HG03196 (cell line): Measurements from ENCODE around the gene TPCN2.
"Not testable (repeated sequence)": the region's sequence is repeated elsewhere in the genome, so short reads cannot be mapped to it uniquely, and the experiment has no call there.

Experiments
- ATAC-seq: cut with Tn5 transposase; IDR thresholded peaks from one replicate; pipeline ENCODE4 v1.9.1; 2021; ENCODE audit not compliant: unreplicated experiment

TPCN2 gene

GRCh38 chr11:69073469-69073868, 24.7 kb downstream of the TPCN2 start:
- ATAC-seq: no peak

GRCh38 chr11:69074375-69075140, 25.8 kb downstream of the TPCN2 start:
- ATAC-seq: no peak

- ATAC-seq: no peak
Measured at GRCh38 chr11:69075421-69076128, 26.8 kb downstream of the TPCN2 start.

GRCh38 chr11:69076129-69076791, 27.5 kb downstream of the TPCN2 start:
- no peak for ATAC-seq

- not testable (repeated sequence) for ATAC-seq
Measured at GRCh38 chr11:69076977-69077376, 28.2 kb downstream of the TPCN2 start.

- ATAC-seq: no peak
Measured at GRCh38 chr11:69078508-69078907, 29.8 kb downstream of the TPCN2 start.

GRCh38 chr11:69078930-69079605, 30.3 kb downstream of the TPCN2 start:
- no peak for ATAC-seq

GRCh38 chr11:69079661-69080256, 31.0 kb downstream of the TPCN2 start:
- no peak for ATAC-seq

GRCh38 chr11:69080257-69080995, 31.7 kb downstream of the TPCN2 start:
- no peak for ATAC-seq

GRCh38 chr11:69081180-69081579, 32.4 kb downstream of the TPCN2 start:
- ATAC-seq: no peak

- ATAC-seq: no peak
Measured at GRCh38 chr11:69083531-69084247, 35.0 kb downstream of the TPCN2 start.

- ATAC-seq: no peak
Measured at GRCh38 chr11:69084371-69084770, 35.6 kb downstream of the TPCN2 start.

- ATAC-seq: no peak
Measured at GRCh38 chr11:69085490-69086095, 36.9 kb downstream of the TPCN2 start.

GRCh38 chr11:69086152-69087132, 37.7 kb downstream of the TPCN2 start:
- ATAC-seq: no peak

- ATAC-seq: no peak
Measured at GRCh38 chr11:69087133-69087524, 38.4 kb downstream of the TPCN2 start.

GRCh38 chr11:69087811-69088210, 39.1 kb downstream of the TPCN2 start:
- no peak for ATAC-seq

- no peak for ATAC-seq
Measured at GRCh38 chr11:69088676-69089146, 40.0 kb downstream of the TPCN2 start.

GRCh38 chr11:69089258-69089657, 40.5 kb downstream of the TPCN2 start:
- no peak for ATAC-seq
